ENCODE measurements around the gene HABP4.

The HABP4 gene, protein sequence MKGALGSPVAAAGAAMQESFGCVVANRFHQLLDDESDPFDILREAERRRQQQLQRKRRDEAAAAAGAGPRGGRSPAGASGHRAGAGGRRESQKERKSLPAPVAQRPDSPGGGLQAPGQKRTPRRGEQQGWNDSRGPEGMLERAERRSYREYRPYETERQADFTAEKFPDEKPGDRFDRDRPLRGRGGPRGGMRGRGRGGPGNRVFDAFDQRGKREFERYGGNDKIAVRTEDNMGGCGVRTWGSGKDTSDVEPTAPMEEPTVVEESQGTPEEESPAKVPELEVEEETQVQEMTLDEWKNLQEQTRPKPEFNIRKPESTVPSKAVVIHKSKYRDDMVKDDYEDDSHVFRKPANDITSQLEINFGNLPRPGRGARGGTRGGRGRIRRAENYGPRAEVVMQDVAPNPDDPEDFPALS

DNA sequence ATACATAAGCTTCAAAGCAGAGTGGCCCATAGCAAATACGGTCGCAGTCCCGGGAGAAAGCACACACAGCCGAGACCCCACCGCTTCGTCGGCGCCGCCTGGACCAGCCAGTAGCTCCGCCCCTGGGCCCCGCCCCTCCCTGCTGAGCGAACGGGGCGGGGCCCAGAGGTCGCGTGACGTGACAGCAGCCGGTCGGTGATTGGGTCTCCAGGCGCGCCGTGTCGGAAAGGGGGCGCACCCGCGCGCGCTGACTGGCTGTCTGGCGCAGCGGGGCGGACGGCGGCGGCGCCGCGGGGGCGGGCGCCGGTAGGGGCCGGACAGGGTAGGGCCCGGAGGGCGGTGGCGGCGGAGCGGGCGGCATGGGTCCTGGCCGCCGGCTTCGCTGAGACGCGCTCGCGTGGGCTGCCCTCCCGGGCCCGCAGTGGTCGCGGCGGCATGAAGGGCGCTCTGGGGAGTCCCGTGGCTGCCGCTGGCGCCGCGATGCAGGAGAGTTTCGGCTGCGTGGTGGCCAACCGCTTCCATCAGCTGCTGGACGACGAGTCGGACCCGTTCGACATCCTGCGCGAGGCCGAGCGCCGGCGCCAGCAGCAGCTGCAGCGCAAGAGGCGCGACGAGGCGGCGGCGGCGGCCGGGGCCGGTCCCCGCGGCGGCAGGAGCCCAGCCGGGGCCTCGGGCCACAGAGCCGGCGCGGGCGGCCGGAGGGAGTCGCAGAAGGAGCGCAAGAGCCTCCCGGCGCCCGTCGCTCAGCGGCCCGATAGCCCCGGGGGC lies at the start of gene HABP4:
Gene HABP4 (plus strand): TSS at position 325 of the 768 bp plus-strand sequence. CDS start 111 bp downstream, at position 436.
- peak; percentile 95 to 96 for DNase-seq

DNA sequence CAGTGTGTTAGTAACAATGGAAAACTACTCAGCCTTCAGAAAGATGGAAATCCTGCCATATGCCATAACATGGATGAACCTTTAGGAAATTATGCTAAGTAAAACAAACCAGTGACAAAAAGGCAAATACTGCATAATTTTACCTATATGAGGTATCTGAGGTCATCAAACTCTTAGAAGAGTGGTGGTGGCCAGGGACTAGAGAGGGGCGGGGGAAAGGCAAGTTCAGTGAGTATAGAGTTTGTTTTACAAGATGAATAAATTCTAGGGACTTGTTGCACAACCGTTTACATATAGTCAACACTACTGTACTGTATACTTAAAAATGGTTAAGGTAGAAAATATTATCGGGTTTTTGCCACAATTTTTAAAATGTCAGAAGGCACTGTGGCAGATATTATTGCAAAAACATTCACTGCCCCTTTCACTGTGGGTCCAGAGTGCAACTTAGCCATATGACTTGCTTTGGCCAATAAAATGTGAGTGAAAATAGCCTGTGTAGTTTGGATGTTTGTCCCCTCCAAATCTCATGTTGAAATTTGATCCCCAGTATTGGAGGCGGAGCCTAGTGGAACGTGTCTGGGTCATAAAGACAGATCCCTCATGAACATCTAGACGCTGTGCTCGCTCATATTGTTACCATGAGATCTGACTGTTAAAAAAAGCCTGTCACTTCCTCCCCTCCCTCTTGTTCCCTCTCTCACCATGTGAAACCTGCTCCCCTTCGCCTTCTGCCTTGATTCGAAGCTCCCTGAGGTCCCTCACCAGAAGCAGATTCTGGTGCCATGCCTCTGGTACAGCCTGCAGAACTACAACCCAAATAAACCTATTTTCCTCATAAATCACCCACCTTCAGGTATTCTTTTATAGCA lies 41.3 kb upstream of the HABP4 start:
- DNase-seq: no peak

DNA sequence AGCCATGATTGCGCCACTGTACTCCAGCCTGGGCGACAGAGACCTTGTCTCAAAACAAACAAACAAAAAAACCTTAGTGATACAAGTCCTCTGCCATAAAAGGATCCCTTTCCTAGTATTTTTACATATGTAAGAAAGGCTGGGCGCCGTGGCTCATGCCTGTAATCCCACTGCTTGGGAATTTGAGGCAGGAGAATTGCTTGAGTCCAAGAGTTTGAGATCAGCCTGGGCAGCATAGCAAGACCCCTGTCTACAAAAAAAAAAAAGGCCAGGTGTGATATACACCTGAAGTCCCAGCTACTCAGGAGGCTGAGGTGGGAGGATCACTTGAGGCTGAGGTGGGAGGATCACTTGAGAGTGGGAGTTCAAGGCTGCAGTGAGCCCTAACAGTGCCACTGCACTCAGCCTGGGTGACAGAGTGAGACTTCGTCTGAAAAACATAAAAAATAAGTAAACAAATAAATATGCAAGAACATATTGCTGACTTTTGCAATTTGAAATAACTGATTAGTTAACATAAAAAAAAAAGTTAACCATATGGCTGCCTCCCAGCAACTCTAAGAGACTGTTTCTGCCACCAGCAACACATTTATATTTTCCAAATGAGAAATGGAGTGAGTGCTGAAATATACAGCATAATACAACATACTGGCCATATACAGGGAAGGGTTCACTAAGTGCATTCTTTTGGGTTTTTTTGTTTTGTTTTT lies 38.7 kb upstream of the HABP4 start:
- DNase-seq: no peak

DNA sequence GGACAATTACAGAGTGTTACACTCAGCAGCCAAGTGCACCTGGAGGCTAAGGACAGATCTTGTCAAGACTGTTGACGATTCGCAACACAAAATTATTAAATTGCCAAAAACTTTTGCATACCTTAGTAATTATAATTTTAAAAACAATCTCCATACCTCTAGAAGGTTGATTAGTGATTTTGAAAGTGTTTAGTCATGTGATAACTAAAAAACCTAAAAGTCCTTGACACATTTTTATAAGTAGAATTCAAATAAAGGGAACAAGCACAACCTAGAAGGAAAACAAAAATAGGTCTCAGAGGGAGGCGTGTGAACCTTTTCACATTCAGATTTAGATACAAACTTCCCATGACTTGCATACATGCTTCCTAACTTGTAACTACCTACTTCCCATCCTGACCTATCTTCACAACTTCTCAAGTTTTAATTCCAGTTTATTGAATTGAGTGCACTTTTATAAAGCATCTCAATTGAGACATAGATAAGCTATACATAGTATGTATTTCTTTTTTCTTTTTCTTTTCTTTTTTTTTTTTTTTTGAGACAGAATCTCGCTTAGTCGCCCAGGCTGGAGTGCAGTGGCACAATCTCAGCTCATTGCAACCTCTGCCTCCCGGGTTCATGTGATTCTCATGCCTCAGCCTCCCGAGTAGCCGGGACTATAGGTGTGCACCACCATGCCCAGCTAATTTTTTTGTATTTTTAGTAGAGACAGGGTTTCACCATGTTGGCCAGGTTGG lies 37.6 kb upstream of the HABP4 start:
- no peak for DNase-seq

DNA sequence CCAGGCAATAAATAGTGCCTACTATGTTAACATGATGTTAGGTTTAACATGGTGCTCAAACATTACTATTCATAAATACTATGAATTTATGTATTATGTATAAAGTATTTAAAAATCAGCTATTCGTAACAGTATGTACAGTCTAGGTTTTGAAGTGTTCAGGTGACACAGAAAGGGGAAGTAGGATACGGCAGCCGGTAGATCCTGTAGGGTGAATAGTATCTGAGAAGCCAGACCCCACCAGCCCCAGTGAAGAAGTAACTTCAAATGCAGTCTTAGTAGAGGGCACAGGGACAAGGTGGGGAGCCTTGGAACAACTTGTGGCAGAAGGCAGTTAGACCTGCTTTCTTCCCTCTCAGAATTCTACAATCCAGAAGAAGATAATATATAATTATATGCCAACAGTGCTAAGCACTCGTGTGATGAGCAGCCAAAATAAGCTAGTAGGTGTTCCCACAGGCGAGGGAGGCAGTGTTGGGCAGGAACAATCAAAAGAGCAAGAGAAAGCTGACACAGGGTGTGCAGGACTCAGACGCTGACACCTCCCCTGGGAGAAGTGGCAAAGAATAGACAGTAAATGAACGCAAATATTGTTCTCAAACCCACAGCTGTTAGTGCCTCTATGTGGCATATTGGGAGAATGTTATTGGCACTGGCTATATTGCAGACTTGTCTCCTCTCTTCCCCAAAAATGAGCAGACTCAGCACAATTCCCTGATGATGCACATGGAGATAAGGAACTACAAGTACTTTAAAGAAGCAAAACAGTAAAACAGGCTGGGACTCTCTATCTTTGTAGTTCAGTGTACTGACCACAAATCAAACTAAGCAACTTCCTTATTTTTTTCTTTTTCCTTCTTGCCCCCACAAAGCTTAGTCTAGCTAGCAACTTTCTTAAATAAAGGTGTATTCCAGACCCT lies 36.4 kb upstream of the HABP4 start:
- DNase-seq: no peak

DNA sequence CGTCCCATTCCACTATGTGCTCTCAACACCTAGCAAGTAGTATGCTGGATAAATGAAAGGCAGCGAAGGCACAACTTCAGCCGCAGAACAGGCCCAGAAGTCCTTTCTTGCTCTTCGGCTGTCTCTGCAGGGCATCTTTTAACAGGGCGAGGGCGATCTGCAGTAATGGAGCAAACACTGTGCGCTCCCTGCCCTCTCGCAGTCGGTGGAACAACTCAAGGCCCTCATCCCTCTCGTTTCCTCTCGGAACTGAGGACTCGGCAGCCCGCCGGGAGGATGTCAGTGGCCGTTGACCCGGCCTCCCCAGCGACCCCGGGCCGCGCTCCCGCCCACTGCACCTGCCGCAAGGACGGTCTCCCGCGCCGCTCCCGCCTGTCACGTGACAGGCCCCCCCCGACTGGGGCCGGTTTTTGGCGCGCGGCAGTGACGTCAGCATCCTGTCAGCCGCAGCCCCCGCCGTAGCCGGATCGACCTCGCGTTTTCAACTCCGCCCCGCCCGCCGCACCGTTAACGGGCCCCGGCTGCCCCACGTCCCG lies 32.9 kb upstream of the HABP4 start:
- peak; percentile 86 to 87 for DNase-seq

DNA sequence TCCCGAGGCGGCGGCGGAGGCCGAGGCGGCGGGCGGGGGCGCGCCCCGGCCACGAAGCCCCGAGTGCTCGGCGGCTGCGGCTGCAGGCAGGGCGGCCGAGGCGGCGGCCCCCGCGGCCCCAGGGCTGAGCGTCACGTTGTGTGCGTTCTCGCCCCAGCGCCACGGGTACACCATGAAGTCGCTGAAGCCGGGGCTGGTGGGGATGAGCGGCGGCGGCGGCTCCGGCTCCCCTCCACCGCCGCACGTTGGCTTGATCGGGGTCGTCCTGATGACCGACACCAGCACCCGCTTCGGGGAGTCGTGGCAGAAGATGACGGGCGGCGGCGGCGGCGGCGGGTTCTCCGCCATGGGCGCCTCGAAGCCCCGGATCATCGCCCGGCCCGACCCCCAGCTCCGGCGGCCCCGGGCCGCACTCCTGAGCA lies 32.3 kb upstream of the HABP4 start:
- peak; percentile 10 to 30 for DNase-seq

DNA sequence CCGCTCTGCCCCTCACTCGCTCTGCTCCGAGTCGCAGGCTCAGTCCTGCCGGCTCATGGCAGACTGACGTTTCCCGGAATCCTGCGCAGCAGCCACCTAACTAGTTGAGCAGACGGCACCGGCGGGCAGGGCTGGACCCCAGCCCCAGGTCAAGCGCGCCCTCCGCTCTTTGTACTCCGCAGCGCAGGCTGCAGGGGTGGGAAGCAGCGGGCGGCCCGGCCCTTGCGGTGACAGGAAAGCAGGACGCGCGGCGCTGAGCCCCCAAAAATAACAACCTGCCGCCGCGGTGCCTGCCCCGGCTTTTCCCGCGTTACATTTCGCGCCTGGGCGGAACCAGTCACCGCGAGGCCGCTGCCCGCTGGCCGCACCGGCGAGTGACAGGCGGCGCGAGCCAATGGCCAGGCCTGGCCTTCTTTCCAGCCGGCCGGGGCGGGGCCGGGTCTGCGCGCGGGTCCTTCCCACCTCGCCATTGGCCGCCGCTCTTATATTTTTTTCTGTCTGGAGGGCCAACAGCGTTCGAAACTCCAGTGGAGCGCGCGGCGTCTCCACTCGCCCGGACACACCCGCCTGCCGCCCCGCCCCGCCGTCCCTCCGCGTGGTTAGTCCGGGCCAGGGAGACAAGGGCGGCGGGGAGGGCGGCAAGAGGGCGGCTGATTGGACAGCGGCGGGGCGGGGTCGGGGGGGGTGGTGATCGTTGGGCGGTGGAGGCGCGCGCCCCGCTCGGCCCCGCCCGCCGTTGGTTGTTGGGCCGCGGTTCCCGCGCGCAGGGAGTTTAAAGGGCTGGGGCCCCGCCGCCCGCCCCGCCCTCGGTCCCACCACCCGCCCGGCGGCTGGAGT lies 31.7 kb upstream of the HABP4 start, which contains the start of gene ZNF367:
Gene ZNF367 (minus strand): TSS at position 288 of the 837 bp plus-strand sequence. CDS start 338 bp downstream, outside the sequence.
- peak; percentile 89 to 90 for DNase-seq

DNA sequence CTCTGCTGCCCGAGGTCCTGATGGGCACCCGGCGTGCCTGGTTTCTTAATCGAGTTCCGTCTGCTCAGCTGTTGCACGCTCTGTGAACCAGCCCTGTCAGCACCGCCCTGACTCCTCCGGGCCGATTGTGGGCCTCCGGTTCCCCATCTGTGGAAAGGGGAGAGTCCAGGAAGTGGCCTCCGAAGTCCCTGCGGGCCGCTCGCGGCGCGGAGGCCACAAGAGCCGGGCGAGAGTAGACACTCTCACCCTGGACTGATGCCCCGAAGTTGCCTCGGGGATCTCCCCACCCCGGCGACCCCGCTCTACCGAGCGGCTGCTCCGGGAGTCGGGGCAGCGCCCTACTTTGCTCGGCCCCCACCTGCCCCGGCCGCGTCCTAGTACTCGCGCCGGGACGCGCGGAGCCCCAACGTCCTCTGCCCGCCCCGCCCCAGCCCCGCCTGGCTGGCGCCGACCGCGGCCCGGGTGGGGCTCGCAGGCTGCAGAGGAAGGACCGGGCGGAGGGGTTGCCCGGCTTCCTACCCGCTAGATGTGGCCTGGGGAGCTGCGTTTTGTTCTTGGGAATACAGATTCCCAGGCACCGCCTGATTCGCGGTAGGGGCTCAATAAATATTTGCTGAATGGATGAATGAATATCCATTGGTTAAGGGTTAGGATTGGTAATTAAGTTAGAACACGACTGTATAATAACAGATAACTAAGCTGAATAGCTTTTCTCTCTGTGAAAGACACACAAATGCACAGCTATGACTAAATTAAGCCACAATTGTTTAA lies 30.9 kb upstream of the HABP4 start:
- peak; percentile 43 to 50 for DNase-seq

DNA sequence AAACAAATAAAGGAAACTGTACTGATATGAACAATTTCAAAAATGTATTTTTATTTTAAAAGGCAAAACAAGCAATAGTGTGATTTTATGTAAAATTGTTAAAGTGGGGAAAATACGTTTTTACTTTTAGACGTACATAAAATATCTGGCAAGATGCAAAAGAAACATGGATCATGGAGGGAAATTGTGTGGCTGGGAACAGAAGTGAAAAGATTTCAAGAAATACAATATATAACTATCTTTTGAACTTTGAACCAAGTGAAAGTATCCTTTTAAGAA lies 30.3 kb upstream of the HABP4 start:
- no peak for DNase-seq

DNA sequence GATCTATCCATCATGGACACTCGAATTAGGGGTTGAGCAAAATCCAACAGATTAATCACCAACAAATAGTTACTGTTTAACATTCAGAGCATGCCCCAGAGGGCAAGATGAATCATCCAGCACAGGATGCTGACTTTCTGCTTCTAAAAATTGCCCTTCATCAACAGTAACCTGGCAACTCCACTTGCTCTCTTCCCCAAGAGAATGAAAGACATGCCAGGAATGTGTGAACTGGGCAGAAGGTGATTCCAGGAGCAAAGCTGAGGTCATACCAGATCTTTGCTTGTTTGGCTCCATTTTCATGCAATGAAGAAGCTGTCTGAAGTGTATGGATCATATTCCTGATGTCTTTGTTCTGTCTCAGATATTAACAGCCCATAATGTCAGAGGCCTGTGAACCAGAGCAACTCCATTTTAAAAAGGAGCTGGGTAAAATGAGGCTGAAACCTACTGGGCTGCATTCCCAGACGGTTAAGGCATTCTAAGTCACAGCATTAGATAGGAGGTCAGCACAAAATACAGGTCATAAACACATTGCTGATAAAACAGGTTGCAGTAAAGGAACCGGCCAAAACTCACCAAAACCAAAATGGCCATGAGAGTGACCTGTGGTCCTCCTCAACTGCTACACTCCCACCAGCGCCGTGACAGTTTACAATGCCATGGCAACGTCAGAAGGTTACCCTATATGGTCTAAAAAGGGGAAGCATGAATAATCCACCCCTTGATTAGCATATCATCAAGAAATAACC lies 29.3 kb upstream of the HABP4 start:
- peak; percentile 12 to 22 for DNase-seq

DNA sequence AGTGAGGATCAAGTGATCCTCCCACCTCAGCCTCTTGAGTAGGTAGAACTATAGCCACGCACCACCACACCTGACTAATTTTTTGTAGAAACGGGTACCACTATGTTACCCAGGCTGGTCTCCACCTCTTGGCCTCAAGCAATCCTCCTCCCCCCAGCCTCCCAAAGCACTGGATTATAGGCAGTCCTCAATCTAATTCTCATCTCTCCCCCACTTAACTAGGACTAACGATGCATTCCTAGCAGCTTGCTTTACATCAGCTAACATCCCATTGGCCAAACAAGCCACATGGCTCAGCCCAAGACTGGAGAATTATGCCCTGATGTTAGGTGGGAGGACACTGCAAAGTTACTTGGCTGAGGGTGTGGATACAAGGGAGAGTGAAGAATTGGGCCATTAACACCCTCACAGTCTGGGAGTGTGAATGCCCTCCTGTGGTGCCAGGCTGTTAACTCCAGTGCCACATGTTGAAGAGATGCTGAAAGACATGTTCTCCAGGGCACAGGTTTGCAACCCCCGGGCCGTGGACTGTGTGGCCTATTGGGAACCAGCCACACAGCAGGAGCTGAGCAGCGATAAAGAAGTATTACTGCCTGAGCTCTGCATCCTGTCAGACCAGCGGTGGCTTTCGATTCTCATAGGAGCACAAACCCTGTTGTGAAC lies 26.5 kb upstream of the HABP4 start:
- DNase-seq: no peak

DNA sequence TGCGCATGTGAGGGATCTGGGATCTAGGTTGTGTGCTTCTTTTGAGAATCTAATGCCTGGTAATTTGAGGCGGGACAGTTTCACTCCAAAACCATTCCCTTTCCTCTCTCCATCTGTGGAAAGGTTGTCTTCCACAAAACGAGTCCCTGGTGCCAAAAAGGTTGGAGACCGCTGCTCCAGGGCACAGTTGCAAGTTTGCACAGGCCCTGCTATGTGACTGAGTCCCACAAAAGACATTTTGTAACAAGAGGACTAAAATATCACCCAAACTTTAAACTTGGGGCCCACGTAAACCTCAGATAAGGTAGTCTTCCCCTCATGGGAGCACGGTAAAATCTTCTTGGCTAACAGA lies 26.0 kb upstream of the HABP4 start:
- no peak for DNase-seq

DNA sequence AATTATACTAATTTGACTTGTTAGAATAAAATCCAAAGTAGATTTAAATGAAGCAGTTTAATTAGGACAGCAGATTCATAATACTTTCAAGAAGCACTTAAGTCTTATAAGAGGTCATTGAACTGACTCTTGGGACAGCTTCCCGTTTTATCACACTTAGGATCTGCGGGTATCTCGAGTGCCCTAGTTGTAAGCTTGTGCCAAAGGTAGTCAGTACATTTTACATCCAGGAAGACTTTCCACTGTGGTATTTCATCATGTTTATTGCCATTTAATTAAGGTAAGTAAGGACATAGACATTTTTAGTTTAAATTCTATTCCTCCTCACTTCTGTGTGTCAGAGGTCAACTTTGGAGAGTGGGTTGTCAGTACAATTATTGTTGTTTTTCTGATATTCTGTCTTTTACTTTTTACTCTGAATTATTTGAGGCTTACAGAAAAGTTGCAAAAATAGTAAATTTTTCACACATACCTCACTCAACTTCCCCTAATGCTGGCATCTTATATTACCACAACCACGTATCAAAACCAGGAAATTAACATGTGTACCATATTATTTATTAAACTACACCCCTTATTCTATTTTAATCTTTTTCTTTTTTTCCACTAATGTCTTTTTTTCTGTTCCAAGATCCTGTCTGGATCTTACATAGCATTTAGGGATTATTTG lies 24.3 kb upstream of the HABP4 start:
- no peak for DNase-seq

DNA sequence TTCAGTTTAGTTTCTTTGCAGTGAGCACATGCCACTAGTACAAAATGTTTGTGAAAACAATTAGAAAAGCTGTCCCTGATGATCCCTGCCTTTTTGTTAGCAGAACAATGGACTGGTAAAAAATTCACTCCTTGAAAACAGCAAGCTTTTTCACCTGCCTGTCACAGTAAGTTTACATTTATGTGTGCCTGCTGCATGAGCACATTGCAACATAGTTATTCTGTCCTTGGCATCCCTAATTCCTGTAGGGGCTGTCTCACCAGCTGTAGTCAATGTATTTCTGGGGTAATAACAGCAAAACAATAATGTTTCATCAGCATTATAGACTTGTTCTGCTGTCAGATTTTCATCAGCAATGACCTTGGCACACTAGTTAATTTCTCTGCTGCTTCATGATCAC lies 20.2 kb upstream of the HABP4 start:
- no peak for DNase-seq

DNA sequence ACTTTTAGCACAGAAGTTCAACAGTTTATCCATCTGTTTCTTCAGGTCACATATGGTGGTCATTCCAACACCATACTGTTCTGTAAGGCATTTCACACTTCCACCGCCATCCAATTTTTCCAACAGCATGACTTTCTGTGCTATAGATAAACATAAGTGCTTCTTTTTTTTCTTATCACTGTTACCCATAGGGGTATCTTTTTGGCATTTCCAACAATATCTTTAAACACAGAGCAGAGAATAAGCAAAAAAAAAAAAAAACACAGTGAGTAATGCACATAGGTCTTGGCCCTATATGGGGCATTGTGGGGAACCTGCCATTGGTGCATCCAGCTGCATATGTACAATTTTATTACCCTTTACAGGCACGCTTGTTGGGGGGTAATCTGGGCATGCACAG lies 19.6 kb upstream of the HABP4 start:
- DNase-seq: no peak

DNA sequence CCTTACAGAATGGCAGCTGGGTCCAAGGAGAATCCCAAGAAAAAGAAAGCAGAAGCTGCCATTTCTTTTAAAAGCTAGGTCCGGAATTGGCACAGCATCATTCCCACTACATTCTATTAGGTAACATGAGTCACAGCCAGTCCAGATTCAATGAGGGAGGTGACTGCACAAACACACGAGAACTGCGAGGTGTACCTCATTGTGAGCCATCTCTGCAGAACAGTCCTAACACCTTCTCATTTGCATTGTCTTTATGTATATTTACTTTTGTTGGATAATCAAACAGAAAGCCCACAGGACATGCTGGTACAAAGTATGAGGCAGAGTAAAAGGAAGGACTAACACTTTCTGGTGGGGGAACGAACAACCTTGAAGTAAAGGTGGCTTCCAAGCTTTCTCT lies 14.6 kb upstream of the HABP4 start:
- DNase-seq: no peak
